SK-N-MC (cell line): ENCODE measurements around the gene ARHGAP24.

Experiments used
- EZH2 ChIP-seq: fragments of 200-600 bp; sonication (generic); IDR thresholded peaks from one replicate; pipeline ENCODE4 v1.6.1; 2017; ENCODE audit warnings: antibody characterized with exemption
- POLR2AphosphoS5 ChIP-seq: IDR thresholded peaks from 2 replicates; pipeline ENCODE4 v1.6.1; 2012; ENCODE audit warnings: mild to moderate bottlenecking, low read depth, low read length, borderline replicate concordance

GRCh38 chr4:85527815-85528214, 52.9 kb downstream of the ARHGAP24 start:
- TF ChIP-seq EZH2 (no peak), POLR2AphosphoS5 (no peak)
